ENCODE data around the gene SERPINA10. TPM values are rescaled to one million over a fixed set of nuclear protein-coding genes. Genes with fewer than 3 reads are reported as not detected.
"Not testable (repeated sequence)": the region's sequence is repeated elsewhere in the genome, so short reads cannot be mapped to it uniquely, and the experiment has no call there.

Gene SERPINA10
- polyA plus RNA-seq, 1 donor from 2014 or later, result not detected

DNA sequence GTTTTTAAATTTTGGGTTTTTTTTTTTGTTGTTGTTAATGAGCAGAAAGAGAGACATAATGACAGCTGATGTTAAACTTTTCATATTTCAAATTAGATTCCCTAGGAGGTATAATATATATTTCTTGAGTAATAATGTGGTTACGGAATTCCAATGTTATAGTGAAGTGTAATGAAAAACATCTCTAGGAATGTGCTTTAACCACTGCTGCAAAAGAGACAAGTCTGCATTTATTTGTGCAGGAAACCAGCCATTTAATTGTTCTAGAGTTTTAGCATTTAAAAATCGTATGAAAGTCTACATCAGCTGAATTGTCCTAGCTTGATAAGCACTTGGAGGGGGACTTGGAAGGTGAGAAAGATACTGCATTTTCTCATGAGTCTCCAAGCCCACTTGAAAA, 14.3 kb downstream of the SERPINA10 start:
- Mint-ChIP-seq H3K4me1 (no peaks in the 10 kb centered on the region), H3K4me3 (no peak overlapping the region), H3K36me3 (no peaks in the 10 kb centered on the region), H3K27ac (no peak overlapping the region), H3K9me3 (no peaks in the 10 kb centered on the region), H3K27me3 (no peaks in the 10 kb centered on the region)

DNA sequence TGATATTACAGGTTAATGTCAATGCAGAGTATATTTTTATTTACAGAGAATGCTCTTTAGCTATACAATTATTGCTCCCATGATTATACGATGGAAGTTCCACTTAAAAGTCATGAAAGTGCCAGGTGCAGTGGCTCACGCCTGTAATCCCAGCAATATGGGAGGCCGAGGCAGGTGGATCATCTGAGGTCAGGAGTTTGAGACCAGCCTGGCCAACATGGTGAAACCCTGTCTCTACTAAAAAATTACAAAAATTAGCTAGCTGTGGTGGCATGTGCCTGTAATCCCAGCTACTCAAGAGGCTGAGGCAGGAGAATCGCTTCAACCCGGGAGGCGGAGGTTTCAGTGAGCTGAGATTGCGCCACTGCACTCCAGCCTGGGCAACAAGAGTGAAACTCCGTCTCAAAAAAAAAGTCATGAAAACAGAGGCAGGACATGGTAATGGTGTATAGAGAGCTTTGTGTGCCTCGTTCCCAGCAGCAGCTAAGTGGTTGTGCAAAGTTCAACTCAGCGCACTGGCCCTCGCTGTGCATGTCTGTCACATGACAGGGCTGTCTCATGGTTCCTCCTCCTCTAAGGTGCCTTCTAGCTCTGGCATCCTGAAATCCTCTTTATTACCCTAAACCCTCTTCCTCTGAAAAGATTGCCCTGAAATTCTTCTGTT, 16.0 kb downstream of the SERPINA10 start:
- H3K4me3 Mint-ChIP-seq, H3K27ac Mint-ChIP-seq, H3K27me3 Mint-ChIP-seq, H3K4me1 Mint-ChIP-seq, H3K36me3 Mint-ChIP-seq, H3K9me3 Mint-ChIP-seq: not testable (repeated sequence)

DNA sequence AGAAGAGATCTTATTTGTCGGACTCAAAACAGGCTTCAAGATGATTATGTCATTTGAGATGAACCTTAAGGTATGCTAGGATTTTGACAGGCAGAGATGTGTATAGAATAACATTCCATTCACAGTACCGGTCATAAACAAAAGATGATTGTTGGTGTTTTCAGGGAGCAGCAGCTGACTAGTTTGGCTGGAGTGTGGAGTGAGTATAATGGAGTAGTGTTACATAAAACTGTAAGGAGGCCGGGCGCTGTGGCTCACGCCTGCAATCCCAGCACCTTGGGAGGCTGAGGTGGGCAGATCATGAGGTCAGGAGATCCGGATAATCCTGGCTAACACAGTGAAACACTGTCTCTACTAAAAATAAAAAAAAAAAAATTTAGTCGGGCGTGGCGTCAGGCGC, 23.9 kb downstream of the SERPINA10 start:
- Mint-ChIP-seq H3K27ac (no peak overlapping the region), H3K9me3 (no peaks in the 10 kb centered on the region)

DNA sequence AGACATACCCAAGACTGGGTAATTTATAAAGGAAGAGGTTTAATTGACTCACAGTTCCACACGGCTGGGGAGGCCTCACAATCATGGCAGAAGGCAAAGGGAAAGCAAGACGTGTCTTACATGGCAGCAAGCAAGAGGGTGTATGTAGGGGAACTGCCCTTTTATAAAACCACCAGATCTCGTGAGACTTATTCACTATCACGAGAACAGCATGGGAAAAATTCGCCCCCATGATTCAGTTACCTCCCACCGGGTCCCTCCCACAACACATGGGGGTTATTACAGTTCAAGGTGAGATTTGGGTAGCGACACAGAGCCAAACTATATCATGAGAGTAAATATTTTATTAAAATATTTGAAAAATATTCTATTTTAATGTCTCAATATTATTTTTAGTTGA, 24.5 kb downstream of the SERPINA10 start:
- H3K36me3 Mint-ChIP-seq, H3K4me1 Mint-ChIP-seq, H3K4me3 Mint-ChIP-seq, H3K27me3 Mint-ChIP-seq, H3K9me3 Mint-ChIP-seq, H3K27ac Mint-ChIP-seq: not testable (repeated sequence)

More for the DNA sequence above, 23.9 kb downstream of the SERPINA10 start:
- H3K4me1 Mint-ChIP-seq, result no peaks in the 10 kb centered on the region
- no peaks in the 10 kb centered on the region for H3K36me3 Mint-ChIP-seq
- H3K27me3 Mint-ChIP-seq, result peaks cover 7% of the 10 kb centered on the region
- H3K4me3 Mint-ChIP-seq, result no peak overlapping the region

DNA sequence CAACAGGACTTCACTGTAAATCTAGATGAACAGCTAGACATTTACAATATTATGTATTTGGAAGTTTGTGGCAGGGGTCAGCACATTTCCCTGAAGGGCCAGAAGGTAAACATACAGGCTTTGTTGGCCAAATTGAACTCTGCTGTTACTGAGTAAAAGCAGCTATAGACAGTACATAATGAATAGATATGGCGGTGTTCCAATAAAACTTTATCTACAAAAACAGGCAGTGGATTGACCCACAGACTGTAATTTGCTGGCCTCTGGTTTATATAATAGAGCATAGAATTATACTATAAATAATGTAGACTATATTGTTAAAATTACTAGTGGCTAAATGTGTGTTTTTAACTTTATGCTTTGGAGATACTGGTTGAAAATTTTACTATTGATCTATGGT, 25.7 kb downstream of the SERPINA10 start:
- no peaks in the 10 kb centered on the region for H3K36me3 Mint-ChIP-seq
- H3K4me1 Mint-ChIP-seq, result no peaks in the 10 kb centered on the region
- no peak overlapping the region for H3K27ac Mint-ChIP-seq
- H3K4me3 Mint-ChIP-seq, result no peak overlapping the region
- peaks cover 7% of the 10 kb centered on the region for H3K27me3 Mint-ChIP-seq
- peaks cover 2 to 16% (median 6%) of the 10 kb centered on the region in 3 donors for H3K9me3 Mint-ChIP-seq

DNA sequence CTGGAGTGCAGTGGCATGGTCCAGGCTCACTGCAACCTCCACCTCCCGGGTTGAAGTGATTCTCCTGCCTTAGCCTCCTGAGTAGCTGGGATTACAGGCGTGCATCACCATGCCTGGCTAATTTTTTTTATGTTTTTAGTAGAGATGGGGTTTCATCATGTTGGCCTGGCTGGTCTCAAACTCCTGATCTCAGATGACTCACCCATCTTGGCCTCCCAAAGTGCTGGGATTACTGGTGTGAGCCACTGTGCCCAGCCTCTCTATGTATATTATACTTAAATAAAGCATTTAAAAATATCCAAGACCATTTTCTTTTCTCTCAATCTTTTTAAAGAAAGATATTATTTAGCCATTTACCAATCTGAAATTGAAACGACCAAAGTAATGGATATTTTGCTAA, 28.9 kb downstream of the SERPINA10 start:
- not testable (repeated sequence) for H3K27ac Mint-ChIP-seq, H3K36me3 Mint-ChIP-seq, H3K27me3 Mint-ChIP-seq, H3K4me1 Mint-ChIP-seq, H3K4me3 Mint-ChIP-seq
- peaks cover 9 to 17% (median 10%) of the 10 kb centered on the region in 3 donors for H3K9me3 Mint-ChIP-seq

DNA sequence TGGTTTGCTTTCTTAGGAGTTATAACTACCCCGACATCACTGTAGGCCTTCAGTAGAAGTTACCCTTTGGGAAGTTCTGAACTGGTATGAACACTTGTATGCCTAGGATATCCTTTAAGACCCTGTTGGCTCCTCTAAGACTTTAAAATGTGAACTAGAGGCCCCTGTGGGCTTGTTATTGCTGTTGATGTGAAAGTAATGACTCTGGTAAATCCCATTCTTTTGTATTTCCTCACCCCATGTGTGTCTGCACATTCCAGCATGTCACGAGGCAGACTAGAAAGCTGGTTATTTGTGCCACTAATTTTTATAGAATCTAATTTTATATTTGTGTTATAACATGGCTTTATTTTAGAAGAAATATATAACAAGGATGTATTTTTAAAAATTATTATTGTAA, 48.9 kb downstream of the SERPINA10 start:
- H3K4me1 Mint-ChIP-seq, result no peaks in the 10 kb centered on the region
- peaks cover 9% of the 10 kb centered on the region for H3K27me3 Mint-ChIP-seq
- H3K27ac Mint-ChIP-seq, result no peak overlapping the region
- H3K36me3 Mint-ChIP-seq, result no peaks in the 10 kb centered on the region
- H3K9me3 Mint-ChIP-seq, result no peaks in the 10 kb centered on the region
- no peak overlapping the region for H3K4me3 Mint-ChIP-seq

DNA sequence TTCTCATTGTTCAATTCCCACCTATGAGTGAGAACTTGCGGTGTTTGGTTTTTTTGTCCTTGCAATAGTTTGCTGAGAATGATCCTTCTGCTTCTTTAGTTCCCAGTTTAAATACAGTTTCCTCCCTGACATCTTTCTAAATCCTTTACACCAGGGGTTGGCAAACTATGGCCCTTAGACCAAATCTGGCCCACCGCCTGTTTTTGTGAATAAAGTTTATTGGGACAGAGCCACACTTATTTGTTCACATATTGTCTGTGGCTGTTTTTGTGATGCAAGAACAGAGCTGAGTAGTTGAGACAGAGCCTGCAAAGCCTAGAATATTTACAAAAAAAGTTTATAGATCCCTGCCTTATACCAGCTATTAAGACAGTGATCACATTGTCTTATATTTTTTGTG, 53.7 kb downstream of the SERPINA10 start:
- H3K4me3 Mint-ChIP-seq, result no peak overlapping the region
- peaks cover 2 to 6% (median 3%) of the 10 kb centered on the region in 3 donors for H3K9me3 Mint-ChIP-seq
- peaks cover 0 to 1% (median 0%) of the 10 kb centered on the region in 3 donors for H3K4me1 Mint-ChIP-seq
- H3K27ac Mint-ChIP-seq, result no peak overlapping the region
- peaks cover 2% of the 10 kb centered on the region for H3K36me3 Mint-ChIP-seq
- peaks cover 3% of the 10 kb centered on the region for H3K27me3 Mint-ChIP-seq

DNA sequence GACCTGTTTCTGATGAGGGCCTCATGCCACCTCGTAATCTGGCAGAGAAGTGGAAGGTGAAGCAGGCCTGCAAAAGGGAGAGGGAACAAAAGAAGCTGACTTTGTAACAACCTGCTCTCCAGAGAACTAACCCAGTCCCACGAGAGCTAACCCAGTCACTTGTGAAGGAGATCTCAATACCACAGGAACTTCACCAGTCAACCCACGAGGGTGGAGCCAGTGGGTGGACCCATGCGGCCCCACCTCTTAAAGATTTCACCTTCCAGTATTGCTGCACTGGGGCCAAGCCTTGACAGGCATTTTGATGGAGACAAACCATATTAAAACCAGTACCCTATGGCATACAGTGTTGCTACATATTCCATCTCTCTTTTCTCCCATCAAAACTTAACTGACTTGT, 55.1 kb downstream of the SERPINA10 start:
- peaks cover 0 to 1% (median 0%) of the 10 kb centered on the region in 3 donors for H3K4me1 Mint-ChIP-seq
- H3K4me3 Mint-ChIP-seq, result peak overlapping the region in 1 of 4 donors; percentile 30
- peaks cover 2% of the 10 kb centered on the region for H3K36me3 Mint-ChIP-seq
- H3K9me3 Mint-ChIP-seq, result peaks cover 2 to 6% (median 3%) of the 10 kb centered on the region in 3 donors
- H3K27me3 Mint-ChIP-seq, result peaks cover 3% of the 10 kb centered on the region
- no peak overlapping the region for H3K27ac Mint-ChIP-seq

DNA sequence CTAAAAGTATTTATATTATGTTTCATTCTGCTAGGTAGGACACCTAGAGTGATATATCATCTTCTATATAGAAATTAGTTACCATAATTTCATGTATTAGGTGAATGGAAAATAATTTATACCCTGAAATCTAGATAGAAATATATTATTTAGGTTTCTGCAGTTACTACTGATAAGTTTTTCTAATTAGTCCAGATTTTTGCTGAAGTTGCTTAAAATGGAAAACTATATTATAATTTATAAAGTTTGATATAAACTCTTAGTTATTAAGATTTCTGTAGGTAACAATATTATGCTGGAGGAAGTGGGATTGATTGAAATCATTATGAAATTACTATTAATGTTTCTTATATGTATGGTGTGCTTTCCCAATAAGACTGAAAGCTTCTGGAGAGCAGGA, 56.0 kb downstream of the SERPINA10 start:
- peaks cover 2% of the 10 kb centered on the region for H3K27me3 Mint-ChIP-seq
- H3K36me3 Mint-ChIP-seq, result peaks cover 2% of the 10 kb centered on the region
- no peak overlapping the region for H3K4me3 Mint-ChIP-seq
- H3K27ac Mint-ChIP-seq, result no peak overlapping the region
- peaks cover 0 to 1% (median 0%) of the 10 kb centered on the region in 3 donors for H3K4me1 Mint-ChIP-seq
- peaks cover 2 to 6% (median 3%) of the 10 kb centered on the region in 3 donors for H3K9me3 Mint-ChIP-seq

Other genes with a start within 250 kb of the SERPINA10 start
- 207 TPM for gene DDX24, start 212.1 kb downstream of the SERPINA10 start, polyA plus RNA-seq
- gene IFI27L1, start 212.0 kb downstream of the SERPINA10 start, polyA plus RNA-seq, result 9.1 TPM
- not detected for gene IFI27, start 182.5 kb downstream of the SERPINA10 start, polyA plus RNA-seq
- gene IFI27L2, start 163.7 kb downstream of the SERPINA10 start, polyA plus RNA-seq, result 108 TPM
- gene PPP4R4, start 118.9 kb downstream of the SERPINA10 start, polyA plus RNA-seq, result 0.48 TPM
- gene SERPINA6, start 30.1 kb upstream of the SERPINA10 start, polyA plus RNA-seq, result not detected
- gene SERPINA2, start 73.4 kb upstream of the SERPINA10 start, polyA plus RNA-seq, result not detected
- gene SERPINA1, start 95.3 kb upstream of the SERPINA10 start, polyA plus RNA-seq, result 1.4 TPM
- gene SERPINA11, start 159.5 kb upstream of the SERPINA10 start, polyA plus RNA-seq, result not detected
- gene SERPINA9, start 182.9 kb upstream of the SERPINA10 start, polyA plus RNA-seq, result 0.63 TPM
- not detected for gene SERPINA12, start 216.2 kb upstream of the SERPINA10 start, polyA plus RNA-seq